WTC11 (cell line): ENCODE measurements around the gene MYL6B. TPM values are rescaled to one million over a fixed set of nuclear protein-coding genes. Genes with fewer than 3 reads are reported as not detected.
A peak's percentile ranks its signal among the peaks of the same experiment; 100 is the strongest.

Experiments used
- ATAC-seq: fragments of 200-7000 bp; cut with Tn5 transposase; 2 replicates; pipeline ENCODE4 v1.10.0; 2021; ENCODE audit warnings: mild to moderate bottlenecking, moderate library complexity
- CTCF ChIA-PET: fragments of 300-600 bp; sonication (Branson Sonifier 250); formaldehyde crosslinking; loops from one replicate; lab custom pipeline; 2021; ENCODE audit warnings: antibody characterized with exemption; lab: Charles Lee
- POLR2A ChIA-PET: fragments of 350-600 bp; sonication (Branson Sonifier 250); formaldehyde crosslinking; loops from one replicate; lab custom pipeline; 2021; ENCODE audit warnings: antibody characterized with exemption; lab: Charles Lee
- DNase-seq: peaks from one replicate; pipeline ENCODE4 v3.0.0; 2021; ENCODE audit warnings: low spot score
- H3K27ac Mint-ChIP-seq: 2 replicates; pipeline ENCODE4 v1.8.0; 2021; ENCODE audit warnings: mixed read lengths
- H3K27me3 Mint-ChIP-seq: 2 replicates; pipeline ENCODE4 v1.8.0; 2021; ENCODE audit warnings: low read depth, mild to moderate bottlenecking, moderate library complexity, mixed read lengths
- H3K36me3 Mint-ChIP-seq: 2 replicates; pipeline ENCODE4 v1.8.0; 2021; ENCODE audit warnings: mixed read lengths
- H3K4me1 Mint-ChIP-seq: 2 replicates; pipeline ENCODE4 v1.8.0; 2022; ENCODE audit warnings: mixed read lengths
- H3K4me3 Mint-ChIP-seq: 2 replicates; pipeline ENCODE4 v1.8.0; 2021; ENCODE audit warnings: mild to moderate bottlenecking, moderate library complexity, mixed read lengths
- H3K9me3 Mint-ChIP-seq: 2 replicates; pipeline ENCODE4 v1.8.0; 2021; ENCODE audit warnings: mixed read lengths
- CREM ChIP-seq: sonication (generic); formaldehyde crosslinking; IDR thresholded peaks from 2 replicates; pipeline ENCODE4 v1.8.1; 2022; ENCODE audit warnings: mild to moderate bottlenecking, missing genetic modification reagents, moderate library complexity
- CTCF ChIP-seq: fragments of 200-600 bp; IDR thresholded peaks from 2 replicates; pipeline ENCODE4 v1.8.0; 2022; ENCODE audit warnings: antibody characterized with exemption
- E2F4 ChIP-seq: sonication (generic); formaldehyde crosslinking; IDR thresholded peaks from 2 replicates; pipeline ENCODE4 v1.8.1; 2022; ENCODE audit warnings: low read depth, mild to moderate bottlenecking, moderate library complexity, missing genetic modification reagents, borderline replicate concordance
- E2F5 ChIP-seq: sonication (generic); formaldehyde crosslinking; IDR thresholded peaks from 2 replicates; pipeline ENCODE4 v1.8.1; 2022; ENCODE audit warnings: mild to moderate bottlenecking, moderate library complexity, missing genetic modification reagents
- ESRRA ChIP-seq: sonication (generic); formaldehyde crosslinking; IDR thresholded peaks from 2 replicates; pipeline ENCODE4 v1.8.1; 2022; ENCODE audit warnings: mild to moderate bottlenecking, missing genetic modification reagents, borderline replicate concordance
- MAX ChIP-seq: sonication (generic); formaldehyde crosslinking; IDR thresholded peaks from 2 replicates; pipeline ENCODE4 v1.8.0; 2022; ENCODE audit warnings: mild to moderate bottlenecking, missing genetic modification reagents
- MLX ChIP-seq: sonication (generic); formaldehyde crosslinking; IDR thresholded peaks from 2 replicates; pipeline ENCODE4 v1.8.1; 2023; ENCODE audit warnings: mild to moderate bottlenecking, missing genetic modification reagents, moderate library complexity
- MYBL2 ChIP-seq: sonication (generic); formaldehyde crosslinking; IDR thresholded peaks from 2 replicates; pipeline ENCODE4 v1.8.1; 2023; ENCODE audit warnings: mild to moderate bottlenecking, moderate library complexity, missing genetic modification reagents
- NR1H2 ChIP-seq: sonication (generic); formaldehyde crosslinking; IDR thresholded peaks from 2 replicates; pipeline ENCODE4 v1.9.0; 2021; ENCODE audit warnings: mild to moderate bottlenecking, moderate library complexity, missing genetic modification reagents
- PRDM15 ChIP-seq: sonication (generic); formaldehyde crosslinking; IDR thresholded peaks from 2 replicates; pipeline ENCODE4 v1.8.0; 2022; ENCODE audit warnings: missing genetic modification reagents
- SMAD4 ChIP-seq: sonication (generic); formaldehyde crosslinking; IDR thresholded peaks from 2 replicates; pipeline ENCODE4 v1.8.0; 2022; ENCODE audit warnings: mild to moderate bottlenecking, missing genetic modification reagents
- STAT6 ChIP-seq: sonication (generic); formaldehyde crosslinking; conservative IDR thresholded peaks from 2 replicates; pipeline ENCODE4 v1.8.1; 2023; ENCODE audit warnings: mild to moderate bottlenecking, low read depth, missing genetic modification reagents, moderate library complexity
- USF1 ChIP-seq: sonication (generic); formaldehyde crosslinking; IDR thresholded peaks from 2 replicates; pipeline ENCODE4 v1.8.0; 2022; ENCODE audit warnings: mild to moderate bottlenecking, missing genetic modification reagents
- USF2 ChIP-seq: sonication (generic); formaldehyde crosslinking; IDR thresholded peaks from 2 replicates; pipeline ENCODE4 v1.8.1; 2023; ENCODE audit warnings: mild to moderate bottlenecking, missing genetic modification reagents, moderate library complexity
- ZBTB21 ChIP-seq: sonication (generic); formaldehyde crosslinking; IDR thresholded peaks from 2 replicates; pipeline ENCODE4 v1.8.1; 2023; ENCODE audit warnings: mild to moderate bottlenecking, missing genetic modification reagents, borderline replicate concordance
- ZNF121 ChIP-seq: sonication (generic); formaldehyde crosslinking; IDR thresholded peaks from 2 replicates; pipeline ENCODE4 v1.8.0; 2023; ENCODE audit warnings: missing genetic modification reagents
- ZNF219 ChIP-seq: sonication (generic); formaldehyde crosslinking; IDR thresholded peaks from 2 replicates; pipeline ENCODE4 v1.8.0; 2023; ENCODE audit warnings: missing genetic modification reagents, mild to moderate bottlenecking, borderline replicate concordance
- ZNF281 ChIP-seq: sonication (generic); formaldehyde crosslinking; IDR thresholded peaks from 2 replicates; pipeline ENCODE4 v1.8.0; 2023; ENCODE audit warnings: mild to moderate bottlenecking, missing genetic modification reagents
- total RNA-seq: library from RNA; stranded (reverse); gene quantifications from 3 replicates; pipeline ENCODE4 v1.2.3, GENCODE V29; 2021

Gene MYL6B
- total RNA-seq, 1 experiment from 2014 or later = 173 TPM

GRCh38 chr12:56119361-56119796 lies 33.0 kb upstream of the MYL6B start (continued):
- TF ChIP-seq PRDM15 (no peak), E2F4 (CRISPR knock-in tag) (no peak), USF2 (peak; percentile 75), NR1H2 (no peak), ZBTB21 (CRISPR knock-in tag) (no peak), ZNF121 (CRISPR knock-in tag) (no peak), ZNF219 (CRISPR knock-in tag) (no peak), SMAD4 (CRISPR knock-in tag) (no peak), USF1 (CRISPR knock-in tag) (peak; percentile 77; the same call in 1 of the 2 replicates), MAX (CRISPR knock-in tag) (peak; percentile 80; the same call in 1 of the 2 replicates), MLX (CRISPR knock-in tag) (no peak), CTCF (peak; percentile 71), E2F5 (CRISPR knock-in tag) (no peak)

- Mint-ChIP-seq H3K9me3 (no peaks in the 10 kb centered on the region), H3K4me1 (peaks cover 20% of the 10 kb centered on the region), H3K36me3 (peaks cover 30% of the 10 kb centered on the region), H3K27ac (peak overlapping the region; percentile 45; the same call in 1 of the 2 replicates), H3K27me3 (no peaks in the 10 kb centered on the region), H3K4me3 (no peak overlapping the region; the same call in 1 of the 2 replicates)
- no peak for DNase-seq
- CTCF ChIA-PET = interaction anchor here (0.5 to 4.3 kb wide), 16 partner anchors 8 to 212 kb away, joined by 3 to 95 read pairs (median 7); partner anchors contain the start of genes ANKRD52, COQ10A, ESYT1 and MYL6B
- no peak for ATAC-seq
- POLR2A ChIA-PET = interaction anchor here (0.5 to 3.6 kb wide), 5 partner anchors 8 to 146 kb away, joined by 3 to 71 read pairs (median 6); partner anchors contain the start of genes ESYT1, MYL6 and RAB5B
- no peak for TF ChIP-seq ZNF281 (CRISPR knock-in tag)
- TF ChIP-seq MYBL2 = no peak
- no peak for TF ChIP-seq ESRRA (CRISPR knock-in tag)
- TF ChIP-seq CREM = no peak
- no peak for TF ChIP-seq STAT6 (CRISPR knock-in tag)
Measured at GRCh38 chr12:56120158-56120846, 32.1 kb upstream of the MYL6B start.
